Measurements from ENCODE around the gene CALML6. TPM values are rescaled to one million over a fixed set of nuclear protein-coding genes. Genes with fewer than 3 reads are reported as not detected.

CALML6 gene
- total RNA-seq, 1 experiment from 2014 or later, result 0.28 TPM

- Histone ChIP-seq H3K27ac (ENCODE audit: low read depth, low read length, poor library complexity, severe bottlenecking) (no peak overlapping the region), H3K4me3 (ENCODE audit: low read depth, low read length, poor library complexity, severe bottlenecking) (no peak overlapping the region), H3K4me1 (ENCODE audit: insufficient read depth, low read length, poor library complexity, severe bottlenecking) (peaks cover 13% of the 10 kb centered on the region), H3K27me3 (replicated peaks; ENCODE audit: insufficient read depth, low read depth, low read length, poor library complexity) (no peaks in the 10 kb centered on the region), H3K9me3 (ENCODE audit: low read depth, low read length, poor library complexity, severe bottlenecking) (no peaks in the 10 kb centered on the region), H3K36me3 (ENCODE audit: insufficient read depth, low read length, poor library complexity, severe bottlenecking) (no peaks in the 10 kb centered on the region)
- intact Hi-C loops (cut with micrococcal nuclease; ENCODE audit: unreplicated experiment), result no loop called here
- POLR2A ChIA-PET (ENCODE audit: low non-redundant PET), result interaction anchor here (0.5 kb wide), 1 partner anchor 393 kb away, joined by 3 read pairs; no protein-coding TSS in a partner anchor
- no peak for DNase-seq (ENCODE audit: low spot score)
- CTCF ChIA-PET, result no interaction called here
- BruUV-seq (replicated peaks), result no TSS peak
- no peak for TF ChIP-seq CTCF (conservative IDR thresholded peaks at IDR 0.05; ENCODE audit: low read depth, low read length)
- no peak for TF ChIP-seq EZH2 (IDR thresholded peaks at IDR 0.05; ENCODE audit: borderline replicate concordance, low read depth, low read length, poor library complexity, severe bottlenecking)
Measured at GRCh38 chr1:1922702-1922955, 7.6 kb downstream of the CALML6 start.

GRCh38 chr1:1922956-1923833, 8.1 kb downstream of the CALML6 start:
- H3K9me3 ChIP-seq (ENCODE audit: low read depth, low read length, poor library complexity, severe bottlenecking), result no peaks in the 10 kb centered on the region
- intact Hi-C loops (cut with micrococcal nuclease; ENCODE audit: unreplicated experiment), result no loop called here
- POLR2A ChIA-PET (ENCODE audit: low non-redundant PET), result interaction anchor here (0.5 kb wide), 1 partner anchor 392 kb away, joined by 3 read pairs; no protein-coding TSS in a partner anchor
- DNase-seq (ENCODE audit: low spot score), result no peak
- BruUV-seq (replicated peaks), result no TSS peak
- no peaks in the 10 kb centered on the region for H3K36me3 ChIP-seq (ENCODE audit: insufficient read depth, low read length, poor library complexity, severe bottlenecking)
- H3K4me3 ChIP-seq (ENCODE audit: low read depth, low read length, poor library complexity, severe bottlenecking), result no peak overlapping the region
- no peaks in the 10 kb centered on the region for H3K27me3 ChIP-seq (replicated peaks; ENCODE audit: insufficient read depth, low read depth, low read length, poor library complexity)
- H3K4me1 ChIP-seq (ENCODE audit: insufficient read depth, low read length, poor library complexity, severe bottlenecking), result peaks cover 12% of the 10 kb centered on the region
- CTCF ChIA-PET, result no interaction called here
- no peak for TF ChIP-seq CTCF (conservative IDR thresholded peaks at IDR 0.05; ENCODE audit: low read depth, low read length)
- no peak overlapping the region for H3K27ac ChIP-seq (ENCODE audit: low read depth, low read length, poor library complexity, severe bottlenecking)

- Histone ChIP-seq H3K36me3 (ENCODE audit: insufficient read depth, low read length, poor library complexity, severe bottlenecking) (no peaks in the 10 kb centered on the region), H3K4me1 (ENCODE audit: insufficient read depth, low read length, poor library complexity, severe bottlenecking) (peaks cover 4% of the 10 kb centered on the region), H3K9me3 (ENCODE audit: low read depth, low read length, poor library complexity, severe bottlenecking) (no peaks in the 10 kb centered on the region), H3K4me3 (ENCODE audit: low read depth, low read length, poor library complexity, severe bottlenecking) (no peak overlapping the region), H3K27ac (ENCODE audit: low read depth, low read length, poor library complexity, severe bottlenecking) (no peak overlapping the region), H3K27me3 (replicated peaks; ENCODE audit: insufficient read depth, low read depth, low read length, poor library complexity) (no peaks in the 10 kb centered on the region)
- intact Hi-C loops (cut with micrococcal nuclease; ENCODE audit: unreplicated experiment), result no loop called here
- POLR2A ChIA-PET (ENCODE audit: low non-redundant PET), result no interaction called here
- no TSS peak for BruUV-seq (replicated peaks)
- no peak for TF ChIP-seq EZH2 (IDR thresholded peaks at IDR 0.05; ENCODE audit: borderline replicate concordance, low read depth, low read length, poor library complexity, severe bottlenecking)
- no peak for TF ChIP-seq CTCF (conservative IDR thresholded peaks at IDR 0.05; ENCODE audit: low read depth, low read length)
- CTCF ChIA-PET, result no interaction called here
- DNase-seq (ENCODE audit: low spot score), result no peak
Measured at GRCh38 chr1:1924386-1924785, 9.3 kb downstream of the CALML6 start.
